ENCODE measurements around the gene SAMD3. TPM values are rescaled to one million over a fixed set of nuclear protein-coding genes. Genes with fewer than 3 reads are reported as not detected.
"Not testable (repeated sequence)": the region's sequence is repeated elsewhere in the genome, so short reads cannot be mapped to it uniquely, and the experiment has no call there.

SAMD3 gene
- total and polyA plus RNA-seq, 7 donors, result 0.81 to 3.7 (median 2.3) TPM; not detected in 3

DNA sequence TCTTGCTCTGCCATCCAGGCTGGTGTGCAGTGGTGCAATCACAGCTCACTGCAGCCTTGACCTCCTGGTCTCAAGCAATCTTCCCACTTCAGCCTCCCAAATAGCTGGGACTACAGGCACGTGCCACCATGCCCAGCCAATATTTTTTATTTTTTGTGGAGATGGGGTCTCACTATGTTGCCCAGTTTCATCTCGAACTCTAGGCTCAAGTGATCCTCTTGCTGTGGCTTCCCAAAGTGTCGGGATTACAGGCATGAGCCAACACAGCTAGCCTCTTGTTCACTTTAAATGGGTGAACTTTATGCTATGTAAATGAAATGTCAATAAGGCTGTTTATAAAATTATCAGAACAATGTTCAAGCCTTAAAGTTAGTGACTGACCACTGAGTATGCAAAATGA, 37.1 kb downstream of the SAMD3 start:
- H3K36me3 ChIP-seq, result no peaks in the 10 kb centered on the region
- TF ChIP-seq POLR2AphosphoS5 (IDR thresholded peaks at IDR 0.05), result no peak
- TF ChIP-seq POLR2A (IDR thresholded peaks at IDR 0.05), result no peak
- no peak for TF ChIP-seq EP300 (IDR thresholded peaks at IDR 0.05)
- TF ChIP-seq, protein P1, sequence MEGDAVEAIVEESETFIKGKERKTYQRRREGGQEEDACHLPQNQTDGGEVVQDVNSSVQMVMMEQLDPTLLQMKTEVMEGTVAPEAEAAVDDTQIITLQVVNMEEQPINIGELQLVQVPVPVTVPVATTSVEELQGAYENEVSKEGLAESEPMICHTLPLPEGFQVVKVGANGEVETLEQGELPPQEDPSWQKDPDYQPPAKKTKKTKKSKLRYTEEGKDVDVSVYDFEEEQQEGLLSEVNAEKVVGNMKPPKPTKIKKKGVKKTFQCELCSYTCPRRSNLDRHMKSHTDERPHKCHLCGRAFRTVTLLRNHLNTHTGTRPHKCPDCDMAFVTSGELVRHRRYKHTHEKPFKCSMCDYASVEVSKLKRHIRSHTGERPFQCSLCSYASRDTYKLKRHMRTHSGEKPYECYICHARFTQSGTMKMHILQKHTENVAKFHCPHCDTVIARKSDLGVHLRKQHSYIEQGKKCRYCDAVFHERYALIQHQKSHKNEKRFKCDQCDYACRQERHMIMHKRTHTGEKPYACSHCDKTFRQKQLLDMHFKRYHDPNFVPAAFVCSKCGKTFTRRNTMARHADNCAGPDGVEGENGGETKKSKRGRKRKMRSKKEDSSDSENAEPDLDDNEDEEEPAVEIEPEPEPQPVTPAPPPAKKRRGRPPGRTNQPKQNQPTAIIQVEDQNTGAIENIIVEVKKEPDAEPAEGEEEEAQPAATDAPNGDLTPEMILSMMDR (IDR thresholded peaks at IDR 0.05), result no peak
- no peak overlapping the region for H3K4me3 ChIP-seq
- H3K4me1 ChIP-seq, result no peaks in the 10 kb centered on the region
- WGBS, 2 donors, result 92 to 93% methylated on average over 3 of the region's 3 CpGs
- intact Hi-C loops (cut with DNase I), result no loop called here
- H3K9me3 ChIP-seq, result no peaks in the 10 kb centered on the region
- no peak overlapping the region for H3K27ac ChIP-seq
- H3K27me3 ChIP-seq, result no peaks in the 10 kb centered on the region
- no peak for DNase-seq

DNA sequence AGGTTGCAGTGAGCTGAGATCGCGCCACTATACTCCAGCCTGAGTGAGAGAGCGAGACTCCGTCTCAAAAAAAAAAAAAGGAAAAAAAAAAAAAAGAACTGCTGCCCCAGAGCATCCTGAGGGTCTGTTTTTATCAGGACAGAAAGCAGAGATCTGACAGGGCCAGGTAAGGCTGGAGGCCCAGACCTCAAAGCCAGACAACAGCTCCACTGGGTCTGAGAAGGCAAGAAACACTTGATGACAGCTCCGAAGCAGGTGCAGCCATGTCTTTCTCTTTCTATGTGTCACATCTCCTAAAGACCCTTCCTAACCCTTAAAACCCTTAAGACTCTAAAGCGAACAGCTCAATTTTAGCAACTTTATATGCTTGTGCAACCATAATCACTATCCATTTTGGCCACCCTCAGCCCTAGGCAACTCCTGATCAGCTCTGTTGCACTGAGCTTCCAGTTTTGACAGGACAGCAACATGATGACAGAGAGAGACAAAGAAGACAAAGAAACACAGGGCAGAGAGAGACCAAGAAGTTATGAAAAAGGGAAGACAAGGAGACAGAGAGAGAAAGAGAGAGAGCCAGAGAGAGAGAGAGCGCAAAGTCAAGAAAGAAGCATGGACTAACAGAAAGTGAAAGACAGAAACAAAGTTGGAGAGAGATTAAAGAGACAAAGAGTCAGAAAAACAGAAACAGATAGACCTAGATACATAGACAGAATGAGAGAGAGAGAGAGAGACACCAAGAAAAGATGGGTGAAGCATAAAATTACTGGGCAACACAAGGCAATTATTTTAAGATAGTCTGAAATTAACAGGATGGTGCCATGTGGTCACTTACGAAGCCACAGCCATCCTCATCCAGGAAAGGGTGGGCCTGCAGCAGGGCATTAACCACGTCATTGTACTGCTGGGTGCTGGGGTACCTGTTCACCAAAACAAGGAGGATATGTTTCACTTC, 39.2 kb downstream of the SAMD3 start:
- TF ChIP-seq EP300 (IDR thresholded peaks at IDR 0.05) (no peak), POLR2A (IDR thresholded peaks at IDR 0.05) (no peak)
- Histone ChIP-seq H3K4me1 (no peaks in the 10 kb centered on the region), H3K4me3 (no peak overlapping the region), H3K27me3 (no peaks in the 10 kb centered on the region), H3K27ac (no peak overlapping the region), H3K9me3 (no peaks in the 10 kb centered on the region), H3K36me3 (no peaks in the 10 kb centered on the region)
- no peak for DNase-seq
- 84 to 93% methylated on average over 9 of the region's 9 CpGs for WGBS, 2 donors
- intact Hi-C loops (cut with DNase I), result no loop called here

DNA sequence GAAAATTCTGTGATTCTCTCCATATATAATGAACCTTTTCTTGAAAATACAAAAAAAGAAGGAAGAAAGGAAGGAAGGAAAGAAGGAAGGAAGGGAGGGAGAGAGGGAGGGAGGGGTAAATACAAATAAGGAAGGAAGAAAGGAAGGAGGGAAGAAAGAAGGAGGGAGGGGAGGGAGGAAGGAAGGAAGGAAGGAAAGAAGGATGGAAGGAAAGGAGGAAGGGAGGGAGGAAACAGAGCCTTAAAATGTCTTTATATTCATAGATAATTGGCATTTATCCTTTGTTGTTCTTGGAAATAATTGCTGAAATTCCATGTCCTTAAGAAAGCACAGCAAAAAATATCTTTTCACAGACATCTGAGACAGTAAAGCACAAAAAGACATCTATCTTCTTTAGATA, 40.3 kb downstream of the SAMD3 start:
- no peaks in the 10 kb centered on the region for H3K27me3 ChIP-seq
- no peaks in the 10 kb centered on the region for H3K9me3 ChIP-seq
- intact Hi-C loops (cut with DNase I), result no loop called here
- no peak overlapping the region for H3K27ac ChIP-seq
- no peak overlapping the region for H3K4me3 ChIP-seq
- DNase-seq, result no peak
- no peaks in the 10 kb centered on the region for H3K4me1 ChIP-seq
- H3K36me3 ChIP-seq, result no peaks in the 10 kb centered on the region
- TF ChIP-seq EP300 (IDR thresholded peaks at IDR 0.05) (no peak), POLR2AphosphoS5 (IDR thresholded peaks at IDR 0.05) (no peak), POLR2A (IDR thresholded peaks at IDR 0.05) (no peak)
- TF ChIP-seq, protein P1 (IDR thresholded peaks at IDR 0.05), result no peak

DNA sequence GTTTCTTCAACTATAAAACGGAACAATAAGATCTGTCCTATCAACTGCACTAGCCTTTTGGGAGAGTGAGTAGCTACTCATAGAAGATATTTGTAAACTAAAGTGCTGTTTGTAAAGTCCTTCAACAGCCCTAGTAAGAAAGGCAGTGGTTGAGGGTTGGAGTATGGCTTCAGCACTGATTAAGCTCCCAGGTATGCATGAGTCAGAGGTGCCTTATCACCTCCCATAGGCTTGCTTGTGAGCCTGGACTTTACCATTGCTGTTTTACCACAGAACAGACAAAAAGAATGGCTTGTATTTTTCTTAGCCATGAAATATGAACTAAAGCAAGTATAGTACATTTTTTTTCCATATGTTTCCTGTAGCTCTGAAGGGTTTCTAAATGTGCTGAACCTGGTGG, 44.1 kb downstream of the SAMD3 start:
- no peak overlapping the region for H3K27ac ChIP-seq
- H3K36me3 ChIP-seq, result no peaks in the 10 kb centered on the region
- H3K9me3 ChIP-seq, result no peaks in the 10 kb centered on the region
- 90 to 98% methylated on average over 1 of the region's 1 CpG for WGBS, 2 donors
- H3K4me3 ChIP-seq, result no peak overlapping the region
- no peaks in the 10 kb centered on the region for H3K27me3 ChIP-seq
- no peak for DNase-seq
- no peaks in the 10 kb centered on the region for H3K4me1 ChIP-seq
- intact Hi-C loops (cut with DNase I), result no loop called here
- no peak for TF ChIP-seq EP300 (IDR thresholded peaks at IDR 0.05)
- TF ChIP-seq POLR2A (IDR thresholded peaks at IDR 0.05), result no peak
- TF ChIP-seq, protein P1 (IDR thresholded peaks at IDR 0.05), result no peak
- TF ChIP-seq POLR2AphosphoS5 (IDR thresholded peaks at IDR 0.05), result no peak

DNA sequence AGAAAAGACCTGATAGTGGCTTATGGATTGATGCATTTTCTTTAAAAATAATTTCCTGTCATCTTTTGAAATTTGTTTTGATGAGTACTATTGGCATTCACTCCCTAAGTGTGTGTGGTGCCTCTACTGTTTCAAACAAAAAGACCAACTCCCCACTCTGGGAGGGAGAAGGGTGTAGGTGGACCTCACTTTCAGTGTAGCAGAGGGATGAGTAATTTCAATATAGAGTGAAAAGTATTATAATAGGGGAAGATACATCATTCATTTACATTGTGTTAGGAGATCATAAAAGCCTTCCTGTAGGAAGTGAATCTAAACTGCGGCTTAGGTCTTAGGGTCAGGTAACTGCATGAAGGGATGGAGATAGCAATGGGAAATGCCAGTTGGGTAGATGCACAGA, 46.4 kb downstream of the SAMD3 start:
- TF ChIP-seq EP300 (IDR thresholded peaks at IDR 0.05), result no peak
- TF ChIP-seq POLR2A (IDR thresholded peaks at IDR 0.05), result no peak
- TF ChIP-seq, protein P1 (IDR thresholded peaks at IDR 0.05), result no peak
- no peak for TF ChIP-seq POLR2AphosphoS5 (IDR thresholded peaks at IDR 0.05)
- no peak overlapping the region for H3K4me3 ChIP-seq
- intact Hi-C loops (cut with DNase I), result no loop called here
- peaks cover 0 to 3% (median 0%) of the 10 kb centered on the region in 4 donors for H3K9me3 ChIP-seq
- no peak overlapping the region for H3K27ac ChIP-seq
- WGBS, 2 donors, result 87 to 92% methylated on average over 1 of the region's 1 CpG
- H3K4me1 ChIP-seq, result no peaks in the 10 kb centered on the region
- H3K27me3 ChIP-seq, result no peaks in the 10 kb centered on the region
- no peaks in the 10 kb centered on the region for H3K36me3 ChIP-seq
- no peak for DNase-seq

DNA sequence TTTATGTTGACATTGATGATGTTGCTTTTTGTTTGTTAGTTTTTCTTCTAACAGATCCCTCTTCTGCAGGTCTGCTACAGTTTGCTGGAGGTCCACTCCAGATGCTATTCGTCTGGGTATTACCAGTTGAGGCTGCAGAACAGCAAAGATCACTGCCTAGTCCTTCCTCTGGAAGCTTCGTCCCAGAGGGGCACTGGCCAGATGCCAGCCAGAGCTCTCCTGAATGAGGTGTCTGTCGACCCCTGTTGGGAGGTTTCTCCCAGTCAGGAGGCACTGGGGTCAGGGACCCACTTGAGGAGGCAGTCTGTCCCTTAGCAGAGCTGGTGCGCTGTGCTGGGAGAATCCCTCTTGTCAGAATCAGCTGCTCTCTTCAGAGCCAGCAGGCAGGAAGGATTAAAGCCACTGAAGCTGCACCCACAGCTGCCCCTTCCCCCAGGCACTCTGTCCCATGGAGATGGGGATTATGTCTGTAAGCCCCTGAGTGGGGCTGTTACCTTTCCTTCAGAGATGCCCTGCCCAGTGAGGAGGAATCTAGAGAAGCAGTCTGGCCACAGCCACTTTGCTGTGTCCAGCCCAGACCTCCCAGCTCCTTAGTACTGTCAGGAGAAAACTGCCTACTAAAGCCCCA, 49.3 kb downstream of the SAMD3 start:
- H3K27ac ChIP-seq; H3K4me3 ChIP-seq; DNase-seq; intact Hi-C loops (cut with DNase I); H3K4me1 ChIP-seq; H3K9me3 ChIP-seq; H3K36me3 ChIP-seq; H3K27me3 ChIP-seq: not testable (repeated sequence)
- 86 to 90% methylated on average over 4 of the region's 4 CpGs for WGBS, 2 donors

DNA sequence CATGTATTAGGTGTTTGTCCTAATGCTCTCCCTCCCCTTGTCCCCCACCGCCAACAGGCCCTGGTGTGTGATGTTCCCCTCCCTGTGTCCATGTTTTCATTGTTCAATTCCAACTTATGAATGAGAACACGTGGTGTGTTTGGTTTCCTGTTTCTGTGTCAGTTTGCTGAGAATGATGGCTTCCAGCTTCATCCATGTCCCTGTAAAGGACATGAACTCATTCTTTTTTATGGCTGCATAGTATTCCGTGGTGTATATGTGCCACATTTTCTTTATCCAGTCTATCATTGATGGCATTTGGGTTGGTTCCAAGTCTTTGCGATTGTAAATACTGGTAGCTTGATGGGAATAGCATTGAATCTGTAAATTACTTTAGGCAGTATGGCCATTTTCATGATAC, 52.6 kb downstream of the SAMD3 start:
- H3K9me3 ChIP-seq; H3K4me3 ChIP-seq; H3K27me3 ChIP-seq; DNase-seq; H3K4me1 ChIP-seq; H3K27ac ChIP-seq; H3K36me3 ChIP-seq; intact Hi-C loops (cut with DNase I): not testable (repeated sequence)
- WGBS, 2 donors, result 87 to 97% methylated on average over 4 of the region's 4 CpGs

Data from sigmoid colon (tissue), 7 donors.